Loucy (cell line): ENCODE data around the gene STAB2.

Source experiments
- EZH2phosphoT487 ChIP-seq: fragments of 200-600 bp; IDR thresholded peaks from 2 replicates; pipeline ENCODE4 v1.6.1; 2018; ENCODE audit warnings: antibody characterized with exemption, mild to moderate bottlenecking, moderate library complexity, borderline replicate concordance
- TF ChIP-seq, protein P1 (sequence below): fragments of 200-600 bp; sonication (generic); conservative IDR thresholded peaks from 2 replicates; pipeline ENCODE4 v1.5.1; 2014; ENCODE audit warnings: mild to moderate bottlenecking, antibody characterized with exemption, low read length

DNA sequence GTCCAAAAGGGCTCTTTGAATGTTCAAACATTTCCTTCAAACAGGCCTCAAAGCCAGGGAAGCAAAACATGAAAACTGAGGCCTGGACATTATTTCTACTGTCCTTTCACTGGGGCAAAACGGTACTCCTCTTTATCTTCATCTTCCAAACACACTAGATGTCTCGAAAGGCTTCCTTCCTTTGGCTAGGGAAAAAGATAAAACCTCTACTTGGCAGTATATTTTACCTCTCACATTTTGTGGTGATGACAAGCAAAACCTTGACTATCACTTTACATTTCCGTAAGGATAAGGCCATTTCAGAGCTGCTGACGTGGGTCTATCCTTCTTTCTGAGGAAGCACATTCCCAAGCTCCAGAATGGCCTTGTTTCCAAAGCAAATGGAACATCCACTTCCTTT lies 9.9 kb downstream of the STAB2 start:
- TF ChIP-seq, protein P1, sequence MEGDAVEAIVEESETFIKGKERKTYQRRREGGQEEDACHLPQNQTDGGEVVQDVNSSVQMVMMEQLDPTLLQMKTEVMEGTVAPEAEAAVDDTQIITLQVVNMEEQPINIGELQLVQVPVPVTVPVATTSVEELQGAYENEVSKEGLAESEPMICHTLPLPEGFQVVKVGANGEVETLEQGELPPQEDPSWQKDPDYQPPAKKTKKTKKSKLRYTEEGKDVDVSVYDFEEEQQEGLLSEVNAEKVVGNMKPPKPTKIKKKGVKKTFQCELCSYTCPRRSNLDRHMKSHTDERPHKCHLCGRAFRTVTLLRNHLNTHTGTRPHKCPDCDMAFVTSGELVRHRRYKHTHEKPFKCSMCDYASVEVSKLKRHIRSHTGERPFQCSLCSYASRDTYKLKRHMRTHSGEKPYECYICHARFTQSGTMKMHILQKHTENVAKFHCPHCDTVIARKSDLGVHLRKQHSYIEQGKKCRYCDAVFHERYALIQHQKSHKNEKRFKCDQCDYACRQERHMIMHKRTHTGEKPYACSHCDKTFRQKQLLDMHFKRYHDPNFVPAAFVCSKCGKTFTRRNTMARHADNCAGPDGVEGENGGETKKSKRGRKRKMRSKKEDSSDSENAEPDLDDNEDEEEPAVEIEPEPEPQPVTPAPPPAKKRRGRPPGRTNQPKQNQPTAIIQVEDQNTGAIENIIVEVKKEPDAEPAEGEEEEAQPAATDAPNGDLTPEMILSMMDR = no peak
- TF ChIP-seq EZH2phosphoT487 = no peak
